Measurements from ENCODE around the gene DMTF1. TPM values are rescaled to one million over a fixed set of nuclear protein-coding genes. Genes with fewer than 3 reads are reported as not detected.

DMTF1 gene
- total and polyA plus RNA-seq, 2 donors (not counting 1 experiment from before 2014, with no cell fraction given) = 51.6 to 97.1 TPM

GRCh38 chr7:87116315-87116714, 35.9 kb upstream of the DMTF1 start:
- Histone ChIP-seq H3K4me3 (replicated peaks in 1 of 4; ENCODE audit: control extremely low read depth in 1 of 4, insufficient read depth in 1 of 4, low read depth in 3 of 4, low read length in 4 of 4) (no peak overlapping the region), H3K9me3 (ENCODE audit: control insufficient read depth, insufficient read depth, low read depth, low read length) (no peaks in the 10 kb centered on the region), H3K4me1 (ENCODE audit: control insufficient read depth, extremely low read depth, insufficient read depth, low read length) (no peaks in the 10 kb centered on the region), H3K36me3 (ENCODE audit: control insufficient read depth, insufficient read depth, low read length) (no peaks in the 10 kb centered on the region), H2AFZ (ENCODE audit: low read length) (no peak overlapping the region), H3K27me3 (ENCODE audit: control insufficient read depth, insufficient read depth, low read length) (no peaks in the 10 kb centered on the region), H4K20me1 (ENCODE audit: control insufficient read depth, extremely low read depth, insufficient read depth, low read length) (no peaks in the 10 kb centered on the region), H3K27ac (ENCODE audit: insufficient read depth, low read length) (no peak overlapping the region), H3K9ac (ENCODE audit: insufficient read depth, low read length) (no peak overlapping the region), H3K79me2 (ENCODE audit: control insufficient read depth, insufficient read depth, low read length) (no peaks in the 10 kb centered on the region), H3K4me2 (ENCODE audit: extremely low read depth, insufficient read depth, low read length) (no peak overlapping the region)
- TF ChIP-seq, protein P1, sequence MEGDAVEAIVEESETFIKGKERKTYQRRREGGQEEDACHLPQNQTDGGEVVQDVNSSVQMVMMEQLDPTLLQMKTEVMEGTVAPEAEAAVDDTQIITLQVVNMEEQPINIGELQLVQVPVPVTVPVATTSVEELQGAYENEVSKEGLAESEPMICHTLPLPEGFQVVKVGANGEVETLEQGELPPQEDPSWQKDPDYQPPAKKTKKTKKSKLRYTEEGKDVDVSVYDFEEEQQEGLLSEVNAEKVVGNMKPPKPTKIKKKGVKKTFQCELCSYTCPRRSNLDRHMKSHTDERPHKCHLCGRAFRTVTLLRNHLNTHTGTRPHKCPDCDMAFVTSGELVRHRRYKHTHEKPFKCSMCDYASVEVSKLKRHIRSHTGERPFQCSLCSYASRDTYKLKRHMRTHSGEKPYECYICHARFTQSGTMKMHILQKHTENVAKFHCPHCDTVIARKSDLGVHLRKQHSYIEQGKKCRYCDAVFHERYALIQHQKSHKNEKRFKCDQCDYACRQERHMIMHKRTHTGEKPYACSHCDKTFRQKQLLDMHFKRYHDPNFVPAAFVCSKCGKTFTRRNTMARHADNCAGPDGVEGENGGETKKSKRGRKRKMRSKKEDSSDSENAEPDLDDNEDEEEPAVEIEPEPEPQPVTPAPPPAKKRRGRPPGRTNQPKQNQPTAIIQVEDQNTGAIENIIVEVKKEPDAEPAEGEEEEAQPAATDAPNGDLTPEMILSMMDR (conservative IDR thresholded peaks at IDR 0.05 in 1 of 2, IDR thresholded peaks at IDR 0.05 in 1 of 2; ENCODE audit: low read depth in 1 of 2, low read length in 2 of 2) = no peak
- no peak for TF ChIP-seq EZH2 (IDR thresholded peaks at IDR 0.05; ENCODE audit: low read length, missing control alignments)
- DNase-seq (ENCODE audit: low read depth in 2 of 2) = no peak

DNA sequence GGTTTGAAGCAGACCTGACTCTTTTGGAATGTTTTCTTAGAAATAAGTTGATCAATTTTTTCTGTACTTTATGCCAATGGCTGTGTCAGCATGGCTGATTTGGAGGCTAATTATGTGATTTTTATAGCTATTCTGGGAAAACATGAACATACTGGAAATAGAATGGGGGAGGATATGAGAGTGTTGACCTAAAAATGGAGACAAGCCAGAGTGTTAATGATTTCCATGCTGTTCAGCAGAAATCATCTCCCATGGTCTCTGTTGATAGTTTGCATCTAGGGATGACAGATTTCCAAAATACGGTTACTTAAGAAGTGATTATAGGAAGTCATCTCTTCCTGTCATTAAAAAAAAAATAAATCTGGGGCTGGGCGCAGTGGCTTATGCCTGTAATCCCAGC, 32.7 kb upstream of the DMTF1 start:
- Histone ChIP-seq H3K79me2 (ENCODE audit: control insufficient read depth, insufficient read depth, low read length) (no peaks in the 10 kb centered on the region), H3K27me3 (ENCODE audit: control insufficient read depth, insufficient read depth, low read length) (no peaks in the 10 kb centered on the region), H3K4me3 (replicated peaks in 1 of 4; ENCODE audit: control extremely low read depth in 1 of 4, insufficient read depth in 1 of 4, low read depth in 3 of 4, low read length in 4 of 4) (no peak overlapping the region), H3K4me1 (ENCODE audit: control insufficient read depth, extremely low read depth, insufficient read depth, low read length) (no peaks in the 10 kb centered on the region), H3K9me3 (ENCODE audit: control insufficient read depth, insufficient read depth, low read depth, low read length) (no peaks in the 10 kb centered on the region), H2AFZ (ENCODE audit: low read length) (no peak overlapping the region), H3K4me2 (ENCODE audit: extremely low read depth, insufficient read depth, low read length) (no peak overlapping the region), H3K27ac (ENCODE audit: insufficient read depth, low read length) (no peak overlapping the region), H3K36me3 (ENCODE audit: control insufficient read depth, insufficient read depth, low read length) (no peaks in the 10 kb centered on the region), H4K20me1 (ENCODE audit: control insufficient read depth, extremely low read depth, insufficient read depth, low read length) (no peaks in the 10 kb centered on the region), H3K9ac (ENCODE audit: insufficient read depth, low read length) (no peak overlapping the region)
- no peak for DNase-seq (ENCODE audit: low read depth in 2 of 2)
- TF ChIP-seq, protein P1 (conservative IDR thresholded peaks at IDR 0.05 in 1 of 2, IDR thresholded peaks at IDR 0.05 in 1 of 2; ENCODE audit: low read depth in 1 of 2, low read length in 2 of 2) = no peak
- TF ChIP-seq EZH2 (IDR thresholded peaks at IDR 0.05; ENCODE audit: low read length, missing control alignments) = no peak

DNA sequence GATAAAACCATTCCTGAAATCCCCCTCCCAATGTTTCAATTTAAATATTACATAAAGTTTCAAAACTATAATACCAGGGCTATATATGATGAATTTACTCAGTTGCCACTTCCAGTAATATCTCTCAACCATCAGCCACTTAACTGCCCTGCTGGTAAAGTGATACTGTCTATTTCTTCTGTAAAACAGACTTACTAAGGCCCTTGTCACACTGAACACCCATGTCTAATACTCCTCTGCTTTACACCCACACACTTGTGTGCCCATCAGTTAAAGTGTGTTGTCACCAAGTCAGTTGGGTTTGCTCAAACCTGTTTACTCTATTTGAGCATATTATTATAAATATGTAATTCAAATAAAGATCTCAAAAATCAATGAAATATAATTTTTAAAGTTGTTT, 29.1 kb upstream of the DMTF1 start:
- Histone ChIP-seq H3K4me2 (ENCODE audit: extremely low read depth, insufficient read depth, low read length) (no peak overlapping the region), H3K9ac (ENCODE audit: insufficient read depth, low read length) (no peak overlapping the region), H4K20me1 (ENCODE audit: control insufficient read depth, extremely low read depth, insufficient read depth, low read length) (no peaks in the 10 kb centered on the region), H3K36me3 (ENCODE audit: control insufficient read depth, insufficient read depth, low read length) (no peaks in the 10 kb centered on the region), H3K27me3 (ENCODE audit: control insufficient read depth, insufficient read depth, low read length) (no peaks in the 10 kb centered on the region), H2AFZ (ENCODE audit: low read length) (no peak overlapping the region), H3K79me2 (ENCODE audit: control insufficient read depth, insufficient read depth, low read length) (no peaks in the 10 kb centered on the region), H3K27ac (ENCODE audit: insufficient read depth, low read length) (no peak overlapping the region), H3K4me1 (ENCODE audit: control insufficient read depth, extremely low read depth, insufficient read depth, low read length) (no peaks in the 10 kb centered on the region), H3K4me3 (replicated peaks in 1 of 4; ENCODE audit: control extremely low read depth in 1 of 4, insufficient read depth in 1 of 4, low read depth in 3 of 4, low read length in 4 of 4) (no peak overlapping the region), H3K9me3 (ENCODE audit: control insufficient read depth, insufficient read depth, low read depth, low read length) (no peaks in the 10 kb centered on the region)
- TF ChIP-seq, protein P1 (conservative IDR thresholded peaks at IDR 0.05 in 1 of 2, IDR thresholded peaks at IDR 0.05 in 1 of 2; ENCODE audit: low read depth in 1 of 2, low read length in 2 of 2) = no peak
- TF ChIP-seq EZH2 (IDR thresholded peaks at IDR 0.05; ENCODE audit: low read length, missing control alignments) = no peak
- no peak for DNase-seq (ENCODE audit: low read depth in 2 of 2)

Measured in fibroblast of lung (primary cell).